Measurements from ENCODE around the gene CERS3.

- TF ChIP-seq EZH2 (IDR thresholded peaks at IDR 0.05; ENCODE audit: low read length): no peak
- no peak for TF ChIP-seq CTCF (optimal IDR thresholded peaks at IDR 0.05 in 1 of 3, IDR thresholded peaks at IDR 0.05 in 1 of 3, conservative IDR thresholded peaks at IDR 0.05 in 1 of 3; ENCODE audit: extremely low read depth in 1 of 3, insufficient read depth in 2 of 3, low read length in 3 of 3)
Observed at GRCh38 chr15:100560323-100560722, 31.6 kb upstream of the CERS3 start.
